ENCODE measurements around the gene TLK2. TPM values are rescaled to one million over a fixed set of nuclear protein-coding genes. Genes with fewer than 3 reads are reported as not detected.
"Not testable (repeated sequence)": the region's sequence is repeated elsewhere in the genome, so short reads cannot be mapped to it uniquely, and the experiment has no call there.

TLK2 gene
- 10 to 100 TPM; 39.8 to 59.0 (median 42.0) TPM for total RNA-seq

DNA sequence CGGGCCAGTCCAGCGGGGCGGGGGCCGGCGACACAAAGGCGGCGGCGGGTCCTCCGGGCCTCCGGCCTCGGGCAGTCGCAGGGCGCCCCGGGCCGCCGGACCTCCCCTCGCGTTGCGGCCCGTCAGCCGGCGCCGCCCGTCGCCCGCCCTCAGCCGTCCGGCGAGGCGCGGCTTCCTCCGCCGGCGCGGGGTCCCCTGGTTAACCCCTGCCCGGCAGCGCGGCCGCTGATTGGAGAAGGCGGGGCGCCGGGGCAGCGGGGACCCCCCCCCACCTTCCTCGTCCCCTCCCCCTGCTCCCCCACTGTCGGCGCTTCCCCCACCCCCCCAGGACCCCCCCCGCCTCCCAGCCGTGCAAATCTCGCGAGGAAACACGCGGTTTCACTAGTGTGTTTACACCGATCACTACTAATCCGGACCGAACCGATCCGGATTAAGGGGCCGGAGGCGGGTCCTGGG is at the start of gene TLK2:
Gene TLK2 (plus strand): TSS at position 402 of the 456 bp plus-strand sequence. CDS start 2,301 bp downstream, outside the sequence.
- Histone ChIP-seq H3K27me3 (no peaks in the 10 kb centered on the region), H3K9me3 (no peaks in the 10 kb centered on the region), H3K27ac (peak within 1 kb of the TSS; percentile 96 to 100), H3K4me1 (no peaks in the 10 kb centered on the region), H3K36me3 (no peaks in the 10 kb centered on the region), H3K4me3 (peak within 1 kb of the TSS; percentile 64 to 88 (median 70))
- TF ChIP-seq POLR2AphosphoS5 (IDR thresholded peaks at IDR 0.05) (no peak), POLR2A (IDR thresholded peaks at IDR 0.05) (no peak)
- TF ChIP-seq, protein P1, sequence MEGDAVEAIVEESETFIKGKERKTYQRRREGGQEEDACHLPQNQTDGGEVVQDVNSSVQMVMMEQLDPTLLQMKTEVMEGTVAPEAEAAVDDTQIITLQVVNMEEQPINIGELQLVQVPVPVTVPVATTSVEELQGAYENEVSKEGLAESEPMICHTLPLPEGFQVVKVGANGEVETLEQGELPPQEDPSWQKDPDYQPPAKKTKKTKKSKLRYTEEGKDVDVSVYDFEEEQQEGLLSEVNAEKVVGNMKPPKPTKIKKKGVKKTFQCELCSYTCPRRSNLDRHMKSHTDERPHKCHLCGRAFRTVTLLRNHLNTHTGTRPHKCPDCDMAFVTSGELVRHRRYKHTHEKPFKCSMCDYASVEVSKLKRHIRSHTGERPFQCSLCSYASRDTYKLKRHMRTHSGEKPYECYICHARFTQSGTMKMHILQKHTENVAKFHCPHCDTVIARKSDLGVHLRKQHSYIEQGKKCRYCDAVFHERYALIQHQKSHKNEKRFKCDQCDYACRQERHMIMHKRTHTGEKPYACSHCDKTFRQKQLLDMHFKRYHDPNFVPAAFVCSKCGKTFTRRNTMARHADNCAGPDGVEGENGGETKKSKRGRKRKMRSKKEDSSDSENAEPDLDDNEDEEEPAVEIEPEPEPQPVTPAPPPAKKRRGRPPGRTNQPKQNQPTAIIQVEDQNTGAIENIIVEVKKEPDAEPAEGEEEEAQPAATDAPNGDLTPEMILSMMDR (IDR thresholded peaks at IDR 0.05), result no peak
- DNase-seq (ENCODE audit: low spot score in 2 of 2), result peak; percentile 48 to 58
- intact Hi-C loops (cut with DNase I; ENCODE audit: low total_unique reads), result no loop called here

GRCh38 chr17:62435251-62435650 is 43.4 kb upstream of the TLK2 start:
- intact Hi-C loops (cut with DNase I; ENCODE audit: low total_unique reads); H3K36me3 ChIP-seq; H3K9me3 ChIP-seq; H3K27ac ChIP-seq; DNase-seq (ENCODE audit: low spot score in 2 of 2); H3K27me3 ChIP-seq; H3K4me3 ChIP-seq; H3K4me1 ChIP-seq: not testable (repeated sequence)

GRCh38 chr17:62441181-62441580 is 37.4 kb upstream of the TLK2 start:
- intact Hi-C loops (cut with DNase I; ENCODE audit: low total_unique reads); H3K36me3 ChIP-seq: not testable (repeated sequence)

DNA sequence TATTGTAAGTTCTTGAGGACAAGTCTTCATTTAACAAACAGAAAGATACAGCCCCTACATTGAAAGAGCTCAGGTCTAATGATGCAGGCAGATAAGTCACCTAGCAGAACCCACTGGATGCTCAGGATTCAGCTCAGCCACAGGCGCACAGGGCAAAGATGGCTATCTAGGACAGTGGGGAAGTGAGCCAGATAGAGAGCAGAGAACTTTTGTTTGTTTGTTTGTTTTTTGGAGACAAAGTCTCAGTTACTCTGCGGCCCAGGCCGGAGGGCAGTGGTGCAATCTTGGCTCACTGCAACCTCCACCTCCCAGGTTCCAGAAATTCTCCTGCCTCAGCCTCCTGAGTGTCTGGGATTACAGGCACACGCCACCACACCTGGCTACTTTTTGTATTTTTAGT is 34.6 kb upstream of the TLK2 start:
- DNase-seq (ENCODE audit: low spot score in 2 of 2), result no peak
- H3K4me3 ChIP-seq, result no peak overlapping the region
- H3K27ac ChIP-seq, result no peak overlapping the region
- TF ChIP-seq POLR2AphosphoS5 (IDR thresholded peaks at IDR 0.05), result no peak
- TF ChIP-seq, protein P1 (IDR thresholded peaks at IDR 0.05), result no peak
- no peak for TF ChIP-seq POLR2A (IDR thresholded peaks at IDR 0.05)
- intact Hi-C loops (cut with DNase I; ENCODE audit: low total_unique reads), result no loop called here
- no peaks in the 10 kb centered on the region for H3K4me1 ChIP-seq
- H3K36me3 ChIP-seq, result no peaks in the 10 kb centered on the region
- no peaks in the 10 kb centered on the region for H3K9me3 ChIP-seq
- no peaks in the 10 kb centered on the region for H3K27me3 ChIP-seq

More at GRCh38 chr17:62441181-62441580, 37.4 kb upstream of the TLK2 start:
- not testable (repeated sequence) for H3K4me1 ChIP-seq; H3K4me3 ChIP-seq; H3K9me3 ChIP-seq; H3K27me3 ChIP-seq; H3K27ac ChIP-seq; DNase-seq (ENCODE audit: low spot score in 2 of 2)

DNA sequence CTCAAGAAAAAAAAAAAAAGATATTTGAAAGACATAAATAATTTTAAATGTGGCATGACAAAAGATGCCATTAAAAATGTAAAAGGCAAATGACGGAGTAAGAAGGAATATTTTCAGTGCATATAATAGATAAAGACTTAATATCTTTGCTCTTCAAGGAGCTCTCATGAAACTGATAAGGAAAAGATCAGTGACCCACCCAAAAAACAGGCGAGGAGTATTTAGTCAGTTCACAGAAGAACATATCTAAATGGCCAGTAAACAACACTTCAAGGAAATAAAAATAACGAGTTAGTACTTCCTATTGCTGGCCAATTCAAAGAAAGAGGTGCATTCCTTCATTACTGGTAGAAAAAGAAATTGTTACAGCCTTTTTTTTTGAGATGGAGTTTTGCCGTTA is 32.8 kb upstream of the TLK2 start:
- H3K27ac ChIP-seq; H3K27me3 ChIP-seq; H3K9me3 ChIP-seq; intact Hi-C loops (cut with DNase I; ENCODE audit: low total_unique reads); H3K4me1 ChIP-seq; H3K36me3 ChIP-seq; H3K4me3 ChIP-seq; DNase-seq (ENCODE audit: low spot score in 2 of 2): not testable (repeated sequence)

GRCh38 chr17:62452195-62452594 is 26.4 kb upstream of the TLK2 start:
- H3K27ac ChIP-seq; DNase-seq (ENCODE audit: low spot score in 2 of 2); H3K27me3 ChIP-seq; H3K9me3 ChIP-seq; H3K4me1 ChIP-seq; intact Hi-C loops (cut with DNase I; ENCODE audit: low total_unique reads); H3K4me3 ChIP-seq; H3K36me3 ChIP-seq: not testable (repeated sequence)

DNA sequence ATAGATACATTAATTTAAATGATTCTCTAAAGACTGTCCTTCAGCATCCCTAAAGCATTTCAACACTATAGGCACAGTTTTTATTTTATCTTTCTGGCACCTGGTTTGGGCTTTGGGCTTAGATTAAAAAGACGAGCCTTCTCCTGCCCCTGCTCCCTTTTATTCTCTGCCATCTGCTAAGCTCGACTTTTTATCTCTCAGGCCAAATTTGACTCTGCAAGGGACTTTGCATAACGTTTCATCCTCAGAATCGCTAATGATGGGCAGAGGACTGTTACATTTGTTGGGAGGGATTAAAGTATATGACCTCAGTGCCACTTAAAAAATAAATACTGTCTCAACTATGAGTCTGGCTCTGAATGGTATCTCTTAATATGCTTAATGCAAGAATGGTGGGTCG is 25.6 kb upstream of the TLK2 start:
- H3K9me3 ChIP-seq; intact Hi-C loops (cut with DNase I; ENCODE audit: low total_unique reads); H3K4me3 ChIP-seq; H3K36me3 ChIP-seq; H3K27me3 ChIP-seq; H3K27ac ChIP-seq; DNase-seq (ENCODE audit: low spot score in 2 of 2); H3K4me1 ChIP-seq: not testable (repeated sequence)

GRCh38 chr17:62453656-62454055 is 25.0 kb upstream of the TLK2 start:
- H3K27me3 ChIP-seq; H3K4me3 ChIP-seq; H3K27ac ChIP-seq; intact Hi-C loops (cut with DNase I; ENCODE audit: low total_unique reads); DNase-seq (ENCODE audit: low spot score in 2 of 2); H3K9me3 ChIP-seq; H3K4me1 ChIP-seq; H3K36me3 ChIP-seq: not testable (repeated sequence)

DNA sequence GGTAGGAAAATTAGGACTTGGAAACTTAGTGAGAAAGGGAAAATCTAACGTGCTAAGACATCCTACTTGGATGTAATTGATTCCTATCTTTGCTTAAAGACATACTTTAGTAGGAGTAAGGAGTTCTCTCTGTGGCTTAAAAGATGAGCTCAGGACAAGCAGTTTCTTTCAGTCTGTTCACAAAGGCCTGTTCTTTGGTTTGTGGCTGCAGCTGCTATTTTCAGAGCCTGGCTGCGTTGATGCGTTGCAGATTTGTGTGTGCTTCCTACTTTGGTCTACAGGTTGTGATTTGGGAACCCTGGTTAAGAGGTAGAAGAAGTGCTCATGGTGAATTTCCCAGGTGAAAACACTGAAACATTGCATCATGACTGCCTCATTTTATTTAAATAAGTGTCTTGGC is 24.5 kb upstream of the TLK2 start:
- intact Hi-C loops (cut with DNase I; ENCODE audit: low total_unique reads); H3K27me3 ChIP-seq; H3K27ac ChIP-seq: not testable (repeated sequence)

More for the DNA sequence above, 24.5 kb upstream of the TLK2 start:
- not testable (repeated sequence) for H3K36me3 ChIP-seq; H3K4me3 ChIP-seq; H3K9me3 ChIP-seq; H3K4me1 ChIP-seq; DNase-seq (ENCODE audit: low spot score in 2 of 2)
